LHCN-M2 (cell line): Measurements from ENCODE around the gene AIPL1. TPM values are rescaled to one million over a fixed set of nuclear protein-coding genes. Genes with fewer than 3 reads are reported as not detected.

Source experiments
- DNase-seq: peaks from one replicate; pipeline ENCODE4 v3.0.0-alpha.2; 2012; ENCODE audit warnings: low read depth
- total RNA-seq: library from RNA; depleted of rRNA; stranded (reverse); fragments of >200 nt; gene quantifications from 2 replicates; pipeline ENCODE4 v1.2.3, GENCODE V29; 2014

AIPL1 gene
- total RNA-seq, 1 experiment from 2014 or later: not detected

DNA sequence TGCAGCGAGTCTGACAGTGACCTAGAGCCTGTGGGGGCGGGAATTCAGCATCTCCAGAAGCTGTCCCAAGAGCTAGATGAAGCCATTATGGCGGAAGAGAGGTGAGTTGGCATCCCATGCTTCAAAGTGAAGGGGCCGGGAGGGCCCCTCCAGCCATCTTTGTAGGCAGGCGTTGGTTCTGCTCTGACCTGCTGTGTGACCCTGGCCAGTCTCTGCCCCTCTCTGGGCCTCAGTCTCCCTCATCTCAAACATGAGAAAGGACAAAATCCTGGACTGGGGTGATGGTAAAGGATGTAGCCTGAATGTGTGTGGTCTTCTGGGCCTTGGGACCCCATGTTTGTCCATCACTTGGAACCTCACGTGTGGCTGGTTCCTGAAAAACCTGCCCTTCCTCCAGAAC is 14.4 kb upstream of the AIPL1 start:
- no peak for DNase-seq

DNA sequence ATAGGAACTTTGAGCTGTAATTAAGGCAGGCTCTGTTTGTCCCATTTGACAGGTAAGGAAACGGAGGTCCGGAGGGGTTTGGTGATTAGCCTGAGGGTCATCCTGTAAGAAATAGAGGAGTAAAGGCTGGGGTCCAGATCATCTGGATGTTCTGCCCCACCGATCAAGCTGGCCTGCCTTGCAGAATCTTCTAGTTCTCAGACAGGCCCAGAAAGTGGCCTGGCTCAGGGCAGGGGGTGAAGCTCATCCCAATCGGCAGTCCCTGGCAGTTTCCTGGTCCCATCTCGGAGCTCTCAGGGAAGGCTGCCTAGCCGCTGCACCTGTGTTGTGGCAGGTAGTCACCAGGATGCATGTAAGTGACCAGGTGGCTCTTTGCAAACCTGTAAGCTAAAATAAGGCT is 13.6 kb upstream of the AIPL1 start:
- no peak for DNase-seq

DNA sequence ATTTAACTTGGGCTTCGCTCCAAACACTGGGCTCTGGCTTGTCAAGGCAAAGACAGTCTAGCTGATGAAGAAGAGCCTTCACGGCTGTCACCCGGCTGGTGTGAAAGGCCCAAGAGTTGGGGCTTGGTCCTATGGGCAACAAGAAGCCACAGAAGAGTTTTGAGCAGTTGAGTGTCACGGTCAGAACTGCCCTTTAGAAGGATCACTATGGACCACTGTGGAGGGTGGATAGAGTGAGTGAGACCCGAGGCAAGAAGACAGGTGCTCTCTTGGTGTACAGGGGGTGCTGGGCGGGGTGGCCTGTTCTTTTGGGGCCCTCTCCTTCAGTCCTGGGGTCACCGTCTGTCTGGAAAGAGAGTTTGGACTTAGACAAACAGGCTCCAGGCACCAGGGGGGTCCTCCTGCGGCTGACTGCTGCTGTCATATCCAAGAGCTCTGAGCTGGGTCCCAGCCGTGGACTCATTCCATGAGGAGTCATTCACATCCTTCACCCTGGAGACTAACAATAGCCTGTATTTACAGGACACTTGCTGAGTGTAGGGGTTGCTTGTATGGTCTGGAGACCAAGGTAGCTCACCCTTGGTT is 11.7 kb upstream of the AIPL1 start:
- DNase-seq: no peak

DNA sequence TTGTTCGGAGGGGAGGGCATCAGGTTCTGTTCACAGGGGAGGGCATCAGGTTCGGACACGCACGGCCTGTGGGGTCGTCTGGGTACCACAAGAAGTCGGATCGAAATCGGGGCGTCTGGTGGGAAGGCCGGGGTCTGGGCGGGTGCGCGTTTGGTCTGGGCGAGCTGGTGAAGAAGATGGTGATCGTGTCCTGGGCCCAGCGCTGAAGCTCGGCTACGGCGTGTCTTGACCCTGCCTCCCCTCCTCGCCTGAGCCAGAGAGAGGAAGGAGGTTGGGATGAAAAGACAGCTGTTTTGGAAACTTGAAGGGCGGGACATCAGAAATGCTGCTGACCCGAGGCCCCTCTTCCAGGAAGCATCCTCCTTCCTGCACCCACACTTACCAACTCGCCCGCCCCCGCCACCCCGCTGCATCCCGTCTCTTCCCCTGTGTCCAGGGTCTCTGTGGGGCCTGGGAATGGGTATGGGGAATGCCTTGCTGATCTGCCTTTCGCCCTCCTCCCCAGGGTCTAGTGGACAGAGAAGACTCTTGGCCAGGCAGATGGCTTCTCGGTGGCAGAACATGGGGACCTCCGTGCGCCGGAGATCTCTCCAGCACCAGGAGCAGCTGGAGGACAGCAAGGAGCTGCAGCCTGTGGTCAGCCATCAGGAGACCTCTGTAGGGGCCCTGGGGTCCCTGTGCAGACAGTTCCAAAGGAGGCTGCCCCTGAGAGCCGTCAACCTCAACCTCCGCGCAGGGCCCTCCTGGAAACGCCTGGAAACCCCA is 9.8 kb upstream of the AIPL1 start:
- peak; percentile 18 for DNase-seq

DNA sequence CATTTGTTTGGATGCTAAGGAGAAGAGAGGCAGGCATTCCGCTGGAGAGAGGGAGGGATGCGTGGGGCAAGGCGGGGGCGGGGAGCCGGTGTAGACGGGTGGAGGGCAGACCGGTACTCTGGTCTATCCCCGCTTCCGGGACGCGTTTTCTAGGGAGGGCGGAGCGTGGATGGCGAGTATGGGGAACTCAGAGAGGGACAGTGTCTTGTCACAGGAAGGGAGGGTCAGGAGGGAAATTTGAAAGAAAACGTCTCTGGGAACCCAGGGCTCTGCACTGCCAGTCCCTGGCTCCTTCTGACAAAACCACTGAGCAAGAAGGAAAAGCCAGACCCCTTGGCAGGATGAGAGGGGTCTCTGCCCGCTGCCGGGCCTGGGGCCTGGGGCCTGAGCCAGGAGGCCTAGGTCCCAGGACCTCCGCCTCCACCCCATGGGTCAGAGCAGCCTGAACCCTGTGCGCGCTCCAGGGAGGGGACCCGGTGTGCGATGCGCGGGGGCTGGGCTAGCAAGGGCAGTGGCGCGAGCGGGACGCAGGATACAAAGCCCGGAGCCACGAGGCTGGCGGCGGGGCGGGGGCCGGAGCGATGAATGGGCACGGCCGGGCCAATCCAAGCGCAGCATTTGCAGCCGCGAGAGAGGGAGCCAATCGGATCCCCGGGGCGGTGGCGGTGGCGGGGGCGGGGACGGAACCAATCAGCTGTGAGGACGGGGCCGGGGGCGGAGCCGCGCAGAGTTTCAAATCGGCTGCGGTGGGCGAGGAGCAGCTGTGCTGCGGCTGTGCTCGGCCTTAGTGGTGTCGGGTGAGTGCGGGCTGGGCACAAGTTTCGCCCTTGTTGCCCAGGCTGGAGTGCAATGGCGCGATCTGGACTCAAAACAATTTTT is 9.0 kb upstream of the AIPL1 start, which contains the start of gene PIMREG:
PIMREG (plus strand) TSS at position 764 of the 879 bp plus-strand sequence. CDS start 656 bp downstream, outside the sequence.
- peak; percentile 94 for DNase-seq

DNA sequence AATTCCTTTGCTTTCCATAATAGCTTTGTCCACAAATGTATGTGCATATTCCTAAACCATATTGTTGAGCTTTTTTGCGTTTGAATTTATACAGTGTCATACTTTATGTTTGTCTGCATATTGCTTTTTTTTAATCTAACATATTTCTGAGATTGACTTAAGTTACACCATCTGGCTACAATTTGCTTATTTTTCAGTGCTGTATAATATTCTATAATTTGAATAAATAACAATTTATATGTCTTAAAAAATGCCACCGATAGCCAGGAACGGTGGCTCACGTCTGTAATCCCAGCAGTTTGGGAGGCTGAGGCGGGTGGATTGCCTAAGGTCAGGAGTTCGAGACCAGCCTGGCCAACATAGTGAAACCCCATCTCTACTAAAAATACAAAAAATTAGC is 7.9 kb upstream of the AIPL1 start:
- no peak for DNase-seq

DNA sequence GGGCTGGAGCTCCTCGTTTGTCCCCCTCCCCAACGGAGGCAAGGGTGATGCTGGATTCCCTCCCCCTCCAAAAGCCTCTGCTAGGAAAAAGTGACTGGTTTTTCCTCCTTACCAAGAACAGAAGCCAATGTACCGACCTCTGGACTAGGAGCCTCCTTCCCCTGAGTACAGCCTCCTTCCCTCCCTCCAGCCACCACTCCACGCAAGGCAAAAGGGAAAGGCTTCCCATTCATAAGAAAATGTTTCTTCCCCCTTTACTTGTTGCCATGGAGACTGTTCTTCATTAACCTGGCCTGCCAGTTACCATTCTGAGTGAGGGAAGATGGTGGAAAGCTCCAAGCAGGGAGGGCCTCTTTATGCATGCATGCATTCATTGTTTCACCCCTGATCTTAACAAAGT is 5.0 kb upstream of the AIPL1 start:
- no peak for DNase-seq

DNA sequence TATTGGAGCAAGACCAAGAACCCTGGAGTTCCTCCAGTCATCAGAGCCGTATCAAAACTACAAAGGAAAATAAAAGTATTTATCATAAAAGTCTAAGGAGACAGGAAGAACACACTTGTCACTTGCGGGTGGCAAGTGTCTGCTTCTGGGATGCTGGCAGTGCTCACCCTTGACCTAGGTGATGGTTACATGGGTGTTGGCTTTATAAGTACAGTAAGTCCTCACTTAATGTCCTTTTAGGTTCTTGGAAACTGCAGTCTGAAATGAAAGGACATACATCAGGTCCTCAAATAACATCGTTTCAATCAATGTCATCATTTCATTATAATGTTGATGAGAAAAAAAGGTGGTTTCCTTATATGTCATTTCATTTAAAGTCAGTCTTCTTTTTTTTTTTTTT is 3.0 kb upstream of the AIPL1 start:
- DNase-seq: no peak

DNA sequence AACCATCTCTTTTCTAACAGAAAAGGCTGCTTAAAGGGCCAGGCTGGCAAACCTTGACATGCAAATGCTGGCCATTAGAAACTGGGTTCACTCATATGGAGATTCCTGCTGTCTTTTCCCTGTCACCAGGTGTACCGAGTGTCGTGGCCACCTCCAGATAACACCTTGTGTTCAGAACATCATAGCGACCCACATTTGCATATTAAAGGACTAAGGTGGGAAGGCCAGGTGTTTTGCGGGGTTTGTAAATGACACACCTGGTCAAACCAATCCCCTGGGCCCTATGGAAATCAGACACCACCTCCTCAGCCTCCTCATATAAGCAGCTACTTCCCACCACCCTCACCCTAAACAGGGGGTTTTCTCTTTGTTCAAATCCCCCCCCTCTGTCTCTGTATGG is 2.5 kb upstream of the AIPL1 start:
- DNase-seq: no peak

DNA sequence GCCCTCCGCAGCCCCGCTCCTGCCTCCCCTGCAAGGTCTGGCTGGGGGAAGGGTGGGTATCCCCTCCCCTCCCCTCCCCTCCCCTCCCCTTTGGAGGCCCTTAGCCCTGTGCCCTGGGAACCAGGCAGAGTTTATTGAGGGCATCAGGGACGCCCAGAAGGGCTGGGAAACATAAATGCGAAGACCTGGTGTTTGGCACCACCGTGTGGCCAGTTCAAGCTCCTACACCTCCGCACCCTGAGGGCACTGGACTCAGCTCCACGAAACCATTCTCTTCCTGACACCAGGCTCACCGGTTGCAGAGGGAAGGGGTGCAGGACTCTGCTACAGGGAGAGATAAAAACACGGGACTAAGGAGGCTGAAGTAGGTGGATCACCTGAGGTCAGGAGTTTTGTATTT is 1.0 kb upstream of the AIPL1 start:
- peak; percentile 52 for DNase-seq

DNA sequence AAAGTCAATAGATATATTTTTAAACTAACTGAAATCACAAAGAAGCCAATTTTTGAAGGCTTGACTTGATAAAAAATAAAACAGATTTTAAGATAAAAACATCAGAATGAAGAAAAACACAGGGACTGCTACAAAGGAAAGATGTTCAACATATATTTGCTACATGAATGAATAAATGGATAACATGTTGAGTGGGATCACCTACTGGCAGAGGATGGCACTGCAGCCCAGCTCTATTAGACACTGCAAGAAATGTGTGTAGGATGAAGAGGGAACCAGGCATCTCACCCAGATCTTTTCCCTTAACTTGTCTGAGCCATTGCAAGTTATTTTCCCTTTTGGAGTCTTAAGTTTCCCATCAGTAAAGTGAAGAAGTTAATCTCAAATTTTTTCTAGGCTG is 4.2 kb downstream of the AIPL1 start:
- DNase-seq: peak; percentile 25

DNA sequence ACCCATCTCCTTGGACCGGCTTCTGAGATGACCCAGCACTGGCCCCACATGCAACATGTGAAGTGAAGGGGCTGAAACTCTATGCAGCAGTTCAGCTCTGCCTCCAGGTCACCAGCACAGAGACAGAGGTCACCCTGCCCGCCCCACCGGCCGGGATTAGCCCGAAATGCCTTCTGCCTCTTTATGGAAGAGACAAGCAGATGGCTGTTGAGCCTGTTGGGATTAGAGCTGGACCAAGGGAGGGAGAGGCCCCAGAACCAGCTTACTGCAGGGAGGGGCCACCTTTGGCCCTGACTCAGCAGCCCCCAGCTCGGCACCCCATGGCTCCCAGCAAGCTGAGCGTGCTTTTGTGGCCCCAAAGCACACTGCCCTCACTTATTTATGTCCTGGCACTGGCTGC is 5.7 kb downstream of the AIPL1 start:
- DNase-seq: no peak

DNA sequence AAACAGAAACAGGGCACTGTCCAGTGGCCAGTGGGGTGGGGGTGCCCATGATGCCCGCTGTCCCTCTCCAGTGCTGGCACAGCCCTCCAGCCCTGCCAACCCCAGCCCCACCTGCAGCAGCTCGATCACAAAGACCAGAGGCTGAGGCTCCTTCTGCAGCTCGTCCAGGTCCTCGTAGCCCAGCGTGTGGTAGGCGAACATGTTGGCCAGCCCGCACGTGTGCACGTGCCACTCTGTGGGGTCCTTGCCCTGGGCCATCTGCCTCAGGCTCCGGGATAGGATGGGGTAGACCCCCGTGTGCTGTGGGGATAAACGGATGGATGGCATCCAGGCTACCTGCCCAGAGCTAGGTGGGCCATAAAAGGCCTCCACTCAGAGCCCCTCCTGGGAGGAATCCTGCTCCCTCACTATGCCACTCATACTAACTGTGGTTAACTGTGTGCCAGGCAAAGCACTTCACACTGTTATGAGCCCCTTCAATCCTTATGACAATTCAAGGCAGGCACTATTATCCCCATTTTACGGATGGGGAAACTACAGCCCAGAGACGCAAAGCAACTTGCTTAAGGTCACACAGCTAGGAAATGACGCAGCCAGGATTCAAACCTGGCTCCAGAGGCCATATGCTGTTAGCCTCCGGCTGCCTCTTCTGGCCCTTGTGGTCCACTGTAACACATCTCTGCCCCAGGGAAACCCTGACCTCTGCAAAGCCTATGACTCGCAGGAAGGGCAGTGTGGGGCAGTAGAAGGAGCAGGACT is 6.5 kb downstream of the AIPL1 start:
- peak; percentile 10 for DNase-seq

DNA sequence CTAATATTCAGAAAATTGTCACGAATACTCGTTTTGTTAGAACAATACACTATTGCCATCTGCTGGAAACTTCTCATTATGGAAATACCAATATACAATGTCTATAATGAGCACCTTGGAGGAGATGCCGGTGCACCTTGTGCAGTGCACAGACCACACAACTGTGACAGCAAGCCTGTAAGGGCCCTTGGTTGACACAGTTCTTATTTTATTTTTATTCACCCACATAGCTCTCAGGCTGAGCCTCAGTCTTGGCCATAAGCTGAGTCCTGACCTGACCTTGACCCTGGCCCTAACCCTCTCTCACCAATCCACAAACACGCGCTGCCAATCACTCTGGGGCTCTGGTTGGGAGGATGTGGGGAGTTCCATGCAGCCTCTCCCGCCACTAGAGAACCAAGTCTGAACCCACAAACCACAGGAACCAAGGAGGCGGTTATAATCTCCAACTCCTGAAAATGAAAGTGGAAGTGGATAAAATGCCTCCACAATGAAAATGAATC is 7.6 kb downstream of the AIPL1 start:
- peak; percentile 64 for DNase-seq

DNA sequence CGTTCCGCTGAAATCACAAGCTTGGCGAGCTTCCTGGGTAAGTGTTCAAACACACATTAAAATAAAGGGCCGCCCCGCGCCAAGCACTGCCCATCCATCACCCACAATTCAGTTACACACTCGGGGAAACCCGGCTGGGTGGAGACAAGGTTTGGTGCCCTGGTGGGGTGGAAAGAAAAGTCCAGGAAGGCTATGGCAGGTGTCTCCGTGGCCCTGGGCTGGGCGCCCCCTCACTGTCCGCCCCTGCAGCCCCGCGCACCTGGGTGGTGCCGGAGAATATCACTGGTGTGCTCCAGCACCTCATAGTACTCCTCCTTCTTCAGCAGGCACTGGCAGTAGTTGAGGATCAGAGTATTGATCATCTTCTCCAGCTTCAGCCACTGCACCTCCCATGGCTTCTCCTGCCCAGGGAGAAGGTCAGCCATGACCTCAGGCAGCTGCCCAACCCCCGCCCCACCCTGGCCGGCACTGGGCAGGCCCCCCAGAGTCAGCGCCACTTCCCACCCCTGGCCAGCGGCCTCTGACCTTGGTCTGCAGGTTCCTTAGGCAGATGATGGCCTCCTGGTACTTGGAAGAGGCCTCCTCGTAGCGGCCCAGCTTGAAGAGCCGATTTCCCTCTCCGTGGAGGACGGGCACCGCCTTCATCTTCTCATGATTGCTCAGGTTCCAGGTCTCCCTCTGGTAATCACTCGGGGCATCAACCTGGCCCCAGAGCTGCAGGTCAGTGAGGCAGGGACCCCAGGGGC is 8.4 kb downstream of the AIPL1 start:
- DNase-seq: no peak

DNA sequence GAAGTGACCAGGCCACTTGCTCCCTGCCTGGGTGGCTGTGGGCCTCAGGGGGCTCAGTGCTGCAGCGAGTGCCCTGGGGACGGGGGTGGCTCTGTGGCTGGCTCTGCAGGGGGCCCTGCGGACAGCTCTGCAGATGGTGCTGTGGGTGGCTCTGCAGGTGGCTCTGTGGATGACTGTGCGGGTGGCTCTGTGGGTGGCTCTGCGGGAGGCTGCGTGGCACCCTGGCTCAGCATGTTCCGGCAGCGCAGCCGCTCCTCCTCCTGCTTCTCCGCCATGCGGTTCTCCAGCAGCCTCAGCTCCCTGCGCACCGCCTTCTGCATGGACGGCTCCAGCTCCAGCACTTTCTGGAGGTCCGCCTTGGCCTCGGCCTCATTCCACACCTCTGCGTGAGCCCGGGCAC is 9.5 kb downstream of the AIPL1 start:
- DNase-seq: no peak

DNA sequence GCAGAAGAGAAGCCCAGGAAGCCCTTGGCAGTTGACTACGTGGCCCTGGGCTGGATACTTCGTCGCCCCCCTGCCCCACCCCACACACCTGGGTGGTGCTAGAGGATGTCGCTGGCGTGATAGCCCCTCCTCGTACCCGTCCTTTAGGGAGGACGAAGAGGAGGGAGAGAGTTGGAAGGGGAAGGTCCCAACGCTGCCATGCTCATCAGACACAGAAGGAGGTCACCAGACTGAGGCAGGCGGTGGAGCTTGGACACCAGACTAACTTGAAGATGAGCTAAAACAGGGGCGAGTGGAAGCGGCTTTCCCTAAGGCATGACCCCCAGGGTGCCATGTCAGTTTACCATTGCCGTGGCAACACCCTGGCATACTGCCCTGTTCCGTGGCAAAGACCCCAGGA is 11.0 kb downstream of the AIPL1 start:
- no peak for DNase-seq

DNA sequence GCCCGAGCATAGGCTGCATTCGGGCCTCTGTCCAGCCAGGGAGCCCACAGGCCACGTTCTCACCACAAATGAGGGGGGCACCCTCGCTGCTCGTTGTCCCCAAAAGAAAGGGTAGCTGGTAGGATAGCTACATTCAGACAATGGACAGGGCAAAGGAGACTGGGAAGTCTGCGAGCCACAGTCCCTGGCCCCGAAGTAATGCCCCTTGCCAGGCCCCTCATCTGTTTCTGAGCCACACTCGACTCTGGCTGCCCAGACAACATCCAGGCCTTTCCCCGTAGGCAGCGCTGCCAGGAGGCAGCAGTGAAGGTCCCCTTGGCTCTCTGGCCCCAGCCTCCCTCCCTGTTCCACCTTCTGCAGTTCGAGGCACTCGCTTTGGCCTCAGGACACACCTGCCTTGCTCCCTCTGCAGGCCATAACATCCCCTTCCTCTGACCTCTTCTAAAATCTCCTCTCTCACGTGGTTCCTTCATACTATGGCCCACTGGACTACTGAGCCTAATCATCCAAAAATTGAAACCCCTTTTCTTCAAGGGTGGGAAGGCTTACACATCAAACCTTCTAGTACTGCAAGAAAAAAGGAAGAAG is 12.2 kb downstream of the AIPL1 start:
- DNase-seq: no peak

DNA sequence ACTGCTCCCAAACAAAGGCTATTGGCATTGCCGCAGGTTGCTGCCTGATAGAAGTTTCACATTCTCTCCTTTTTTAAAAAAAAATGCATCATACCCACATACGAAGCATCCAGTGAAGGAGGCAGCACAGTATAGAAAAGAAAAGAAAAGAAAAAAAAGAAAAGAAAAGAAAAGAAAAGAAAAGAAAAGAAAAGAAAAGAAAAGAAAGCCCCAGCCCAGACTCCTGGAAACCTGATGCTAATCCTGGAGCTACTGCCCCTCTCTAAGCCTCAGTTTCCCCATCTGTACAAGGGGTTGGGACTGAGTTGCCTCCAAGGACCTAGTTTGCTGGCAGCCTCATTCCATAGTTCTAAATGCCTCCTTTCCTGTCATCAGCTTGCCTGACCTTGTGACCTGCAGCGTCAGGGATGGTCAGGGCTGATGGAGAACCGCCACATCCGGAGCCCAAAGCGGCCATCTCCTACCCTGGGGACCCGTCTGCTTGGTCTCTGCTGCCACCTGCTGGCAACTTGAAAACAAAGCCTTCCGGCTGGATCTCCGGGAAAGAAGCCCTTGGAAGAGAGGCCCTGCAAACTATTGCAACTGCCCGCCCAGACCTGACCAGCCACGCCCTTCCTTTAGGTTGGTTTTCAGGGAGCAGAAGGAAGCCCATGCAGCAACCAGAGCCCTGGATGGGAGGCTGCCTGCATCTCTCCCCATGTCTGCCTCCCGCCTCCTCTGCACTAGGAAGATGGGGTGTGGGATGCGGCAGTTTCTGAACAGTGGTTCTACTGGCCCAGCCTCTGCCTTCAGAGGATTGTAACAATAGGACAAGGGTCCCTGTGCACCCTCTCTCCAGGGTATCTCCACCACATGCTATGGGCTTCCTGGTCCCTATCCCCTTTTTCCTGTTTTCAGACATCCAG is 13.0 kb downstream of the AIPL1 start:
- DNase-seq: peak; percentile 74
